Prostate gland (tissue), 2 donors: Measurements from ENCODE around the gene GLYATL3. TPM values are rescaled to one million over a fixed set of nuclear protein-coding genes. Genes with fewer than 3 reads are reported as not detected.

ENCODE experiments used
- DNase-seq: peaks from one replicate; pipeline ENCODE4 v3.0.0-alpha.2; 2019; ENCODE audit warnings: low spot score
- H3K27ac ChIP-seq, 2 donors: fragments of 200-600 bp; sonication (generic); 2 replicates each; pipeline ENCODE4 v1.5.1; 2017 to 2019
- H3K27me3 ChIP-seq: fragments of 200-600 bp; sonication (generic); replicated peaks from 2 replicates; pipeline ENCODE4 v1.5.1; 2019; ENCODE audit not compliant: insufficient read depth
- H3K36me3 ChIP-seq, 2 donors: fragments of 200-600 bp; sonication (generic); 1 replicate in 1 of 2; 2 replicates in 1 of 2; pipeline versions ENCODE4 v1.5.1 to v1.8.1; 2017 to 2019
- H3K4me1 ChIP-seq: fragments of 200-600 bp; sonication (generic); replicated peaks from 2 replicates; pipeline ENCODE4 v1.5.1; 2019
- H3K4me3 ChIP-seq, 2 donors: fragments of 200-600 bp; sonication (generic); 2 replicates each; pipeline ENCODE4 v1.5.1; 2017 to 2019
- H3K9me3 ChIP-seq: fragments of 200-600 bp; sonication (generic); 2 replicates; pipeline ENCODE4 v1.5.1; 2017
- POLR2A ChIP-seq: fragments of 450-650 bp; IDR thresholded peaks from one replicate; pipeline ENCODE4 v1.6.1; 2016; ENCODE audit warnings: antibody characterized with exemption, mild to moderate bottlenecking
- POLR2AphosphoS5 ChIP-seq: sonication (generic); formaldehyde crosslinking; IDR thresholded peaks from one replicate; pipeline ENCODE4 v1.6.1; 2017; ENCODE audit warnings: antibody characterized with exemption
- WGBS: methylation state at CpG from one replicate; pipeline ENCODE4 v1.1.5; 2018; 5-methylcytosine and 5-hydroxymethylcytosine counted together
- intact Hi-C: fragments of 100-400 bp; cut with DNase I; formaldehyde crosslinking; loops from one replicate; pipeline ENCODE4 v1.14.2; 2022
- total RNA-seq, 2 donors: library from RNA; depleted of rRNA; stranded (reverse); fragments of >200 nt; gene quantifications; one replicate each; pipeline ENCODE4 v1.1.0, GENCODE V29; 2016
- TF ChIP-seq, protein P1 (sequence below), 4 experiments: fragments of 200-600 bp in 2 of 4; fragments of 450-650 bp in 2 of 4; sonication (generic) in 2 of 4; IDR thresholded peaks; 1 replicate in 3 of 4; 2 replicates in 1 of 4; pipeline ENCODE4 v1.5.1; 2016 to 2019; ENCODE audit warnings: antibody characterized with exemption in 4 of 4, mild to moderate bottlenecking in 2 of 4, moderate library complexity in 2 of 4

GLYATL3 gene
- total RNA-seq, 2 donors from 2014 or later = not detected

DNA sequence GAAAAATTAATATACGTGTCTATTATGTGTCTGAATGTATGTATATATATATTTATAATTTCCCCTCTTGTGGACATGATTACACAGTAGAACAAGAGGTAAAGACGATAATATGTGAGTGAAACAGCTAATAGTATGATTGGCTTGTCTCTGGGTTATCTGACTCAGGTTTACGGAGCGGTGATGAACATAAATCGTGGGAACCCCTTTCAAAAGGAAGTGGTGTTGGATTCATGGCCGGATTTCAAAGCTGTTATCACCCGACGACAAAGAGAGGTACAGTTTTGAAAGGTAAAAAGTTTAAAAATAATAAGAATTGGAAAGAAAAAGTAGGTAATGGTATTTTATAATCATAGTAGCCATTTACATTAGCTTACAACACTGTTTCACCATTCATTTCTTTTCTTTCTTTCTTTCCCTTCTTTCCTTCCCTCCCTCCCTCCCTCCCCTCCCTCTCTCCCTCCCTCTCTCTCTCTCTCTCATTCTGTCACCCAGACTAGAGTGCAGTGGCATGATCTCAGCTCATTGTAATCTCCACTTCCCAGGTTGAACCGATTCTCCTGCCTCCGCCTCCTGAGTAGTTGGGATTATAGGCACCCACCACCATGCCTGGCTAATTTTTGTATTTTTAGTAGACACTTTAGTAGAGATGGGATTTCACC is 15.9 kb downstream of the GLYATL3 start:
- TF ChIP-seq, protein P1, sequence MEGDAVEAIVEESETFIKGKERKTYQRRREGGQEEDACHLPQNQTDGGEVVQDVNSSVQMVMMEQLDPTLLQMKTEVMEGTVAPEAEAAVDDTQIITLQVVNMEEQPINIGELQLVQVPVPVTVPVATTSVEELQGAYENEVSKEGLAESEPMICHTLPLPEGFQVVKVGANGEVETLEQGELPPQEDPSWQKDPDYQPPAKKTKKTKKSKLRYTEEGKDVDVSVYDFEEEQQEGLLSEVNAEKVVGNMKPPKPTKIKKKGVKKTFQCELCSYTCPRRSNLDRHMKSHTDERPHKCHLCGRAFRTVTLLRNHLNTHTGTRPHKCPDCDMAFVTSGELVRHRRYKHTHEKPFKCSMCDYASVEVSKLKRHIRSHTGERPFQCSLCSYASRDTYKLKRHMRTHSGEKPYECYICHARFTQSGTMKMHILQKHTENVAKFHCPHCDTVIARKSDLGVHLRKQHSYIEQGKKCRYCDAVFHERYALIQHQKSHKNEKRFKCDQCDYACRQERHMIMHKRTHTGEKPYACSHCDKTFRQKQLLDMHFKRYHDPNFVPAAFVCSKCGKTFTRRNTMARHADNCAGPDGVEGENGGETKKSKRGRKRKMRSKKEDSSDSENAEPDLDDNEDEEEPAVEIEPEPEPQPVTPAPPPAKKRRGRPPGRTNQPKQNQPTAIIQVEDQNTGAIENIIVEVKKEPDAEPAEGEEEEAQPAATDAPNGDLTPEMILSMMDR (IDR thresholded peaks at IDR 0.05) = no peak
- no peak for TF ChIP-seq POLR2A
- TF ChIP-seq POLR2AphosphoS5 = no peak
- WGBS = 48% methylated on average over 10 of the region's 10 CpGs
- Histone ChIP-seq H3K4me3 (no peak overlapping the region), H3K9me3 (no peaks in the 10 kb centered on the region), H3K27ac (no peak overlapping the region), H3K27me3 (no peaks in the 10 kb centered on the region), H3K36me3 (no peaks in the 10 kb centered on the region), H3K4me1 (no peaks in the 10 kb centered on the region)
- DNase-seq = no peak
- intact Hi-C loops = no loop called here

DNA sequence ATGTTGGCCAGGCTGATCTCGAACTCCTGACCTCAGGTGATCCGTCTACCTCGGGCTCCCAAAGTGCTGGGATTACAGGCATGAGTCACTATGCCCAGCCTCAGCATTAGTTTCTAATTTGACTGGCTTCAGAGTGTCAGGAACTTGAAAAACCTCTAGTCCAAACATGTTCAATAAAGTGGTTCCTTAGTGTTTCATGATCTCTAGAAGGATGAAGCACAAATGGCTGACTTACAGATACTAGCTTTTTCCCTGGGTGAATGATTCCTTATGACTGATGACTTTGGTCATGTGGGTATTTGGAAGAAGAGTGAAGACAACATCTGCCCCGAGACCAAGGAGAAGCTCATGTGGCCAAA is 16.4 kb downstream of the GLYATL3 start:
- H3K27ac ChIP-seq = no peak overlapping the region
- no peaks in the 10 kb centered on the region for H3K27me3 ChIP-seq
- no peaks in the 10 kb centered on the region for H3K9me3 ChIP-seq
- H3K4me1 ChIP-seq = no peaks in the 10 kb centered on the region
- WGBS = 93% methylated on average over 4 of the region's 4 CpGs
- intact Hi-C loops = no loop called here
- DNase-seq = no peak
- no peaks in the 10 kb centered on the region for H3K36me3 ChIP-seq
- no peak overlapping the region for H3K4me3 ChIP-seq
- TF ChIP-seq, protein P1 (IDR thresholded peaks at IDR 0.05) = no peak
- no peak for TF ChIP-seq POLR2A
- TF ChIP-seq POLR2AphosphoS5 = no peak

DNA sequence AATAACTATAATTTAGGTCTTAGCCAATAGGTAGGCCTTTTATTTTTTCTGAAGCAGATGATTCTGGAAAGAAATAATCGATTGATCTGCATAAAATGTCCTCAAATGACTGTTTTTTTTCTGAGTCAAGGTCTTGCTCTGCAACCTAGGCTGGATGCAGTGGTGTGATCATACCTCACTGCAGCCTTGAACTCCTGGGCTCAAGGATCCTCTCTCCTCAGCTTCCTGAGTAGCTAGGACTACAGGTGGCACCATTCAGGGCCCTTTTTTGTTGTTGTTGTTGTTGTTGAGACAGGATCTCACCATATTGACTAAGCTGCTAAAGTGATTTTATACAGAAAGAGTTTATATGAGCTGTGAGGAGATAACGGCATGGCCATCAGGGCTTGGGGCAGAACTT is 18.2 kb downstream of the GLYATL3 start:
- Histone ChIP-seq H3K4me1 (no peaks in the 10 kb centered on the region), H3K4me3 (no peak overlapping the region), H3K9me3 (no peaks in the 10 kb centered on the region), H3K36me3 (no peaks in the 10 kb centered on the region), H3K27ac (no peak overlapping the region), H3K27me3 (no peaks in the 10 kb centered on the region)
- 94% methylated on average over 2 of the region's 2 CpGs for WGBS
- no peak for TF ChIP-seq POLR2A
- TF ChIP-seq, protein P1 (IDR thresholded peaks at IDR 0.05) = no peak
- TF ChIP-seq POLR2AphosphoS5 = no peak
- intact Hi-C loops = no loop called here
- DNase-seq = no peak

DNA sequence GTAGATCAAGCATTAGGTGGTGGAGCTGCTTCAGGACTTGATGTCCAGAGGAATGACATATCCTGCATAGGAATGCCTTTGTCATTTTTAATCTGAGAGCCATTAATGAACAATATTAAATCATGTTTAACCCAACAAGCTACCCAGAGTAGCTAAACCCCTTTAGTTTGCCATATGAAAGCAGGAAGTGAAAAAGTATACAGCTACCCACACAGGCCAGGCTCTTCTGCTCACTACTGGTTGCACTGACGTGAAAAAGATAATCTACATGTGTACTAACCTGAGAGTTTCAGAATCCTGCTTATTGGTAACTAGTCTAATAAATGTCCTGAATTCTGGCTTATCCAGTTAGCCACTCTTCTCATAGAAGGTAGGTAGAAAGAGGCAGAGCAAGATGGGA is 19.9 kb downstream of the GLYATL3 start:
- intact Hi-C loops = no loop called here
- 85% methylated on average over 1 of the region's 1 CpG for WGBS
- H3K27ac ChIP-seq = no peak overlapping the region

More for the DNA sequence above, 19.9 kb downstream of the GLYATL3 start:
- TF ChIP-seq POLR2AphosphoS5 = no peak
- TF ChIP-seq, protein P1 (IDR thresholded peaks at IDR 0.05) = no peak
- no peak for TF ChIP-seq POLR2A
- no peaks in the 10 kb centered on the region for H3K9me3 ChIP-seq
- H3K27me3 ChIP-seq = no peaks in the 10 kb centered on the region
- DNase-seq = no peak
- no peaks in the 10 kb centered on the region for H3K36me3 ChIP-seq
- H3K4me1 ChIP-seq = no peaks in the 10 kb centered on the region
- H3K4me3 ChIP-seq = no peak overlapping the region
